ENCODE data around the gene LARGE1. TPM values are rescaled to one million over a fixed set of nuclear protein-coding genes. Genes with fewer than 3 reads are reported as not detected.

The LARGE1 gene
- total RNA-seq, 1 experiment from 2014 or later, result 5.2 TPM

- intact Hi-C loops (cut with micrococcal nuclease), result no loop called here
- no TSS peak for BruUV-seq (replicated peaks)
- no peaks in the 10 kb centered on the region for H3K4me1 Mint-ChIP-seq (ENCODE audit: insufficient read depth, unreplicated experiment)
- CTCF ChIA-PET, result interaction anchor here (0.7 to 8.2 kb wide), 3 partner anchors 63 to 282 kb away, joined by 3 to 109 read pairs (median 3); no protein-coding TSS in a partner anchor
- no peaks in the 10 kb centered on the region for H3K36me3 Mint-ChIP-seq (ENCODE audit: insufficient read depth, unreplicated experiment)
- H3K9me3 Mint-ChIP-seq (ENCODE audit: unreplicated experiment), result no peaks in the 10 kb centered on the region
- POLR2A ChIA-PET, result no interaction called here
- H3K27ac Mint-ChIP-seq (ENCODE audit: low read depth, unreplicated experiment), result no peak overlapping the region
- H3K4me3 Mint-ChIP-seq (ENCODE audit: unreplicated experiment), result no peak overlapping the region
- TF ChIP-seq CTCF (IDR thresholded peaks at IDR 0.05; ENCODE audit: unreplicated experiment), result no peak
- no peak for DNase-seq (ENCODE audit: unreplicated experiment)
- H3K27me3 Mint-ChIP-seq (ENCODE audit: insufficient read depth, unreplicated experiment), result no peaks in the 10 kb centered on the region
Observed at GRCh38 chr22:33582822-33583400, 337.4 kb downstream of the LARGE1 start.

GRCh38 chr22:33580310-33580709 lies 340.0 kb downstream of the LARGE1 start:
- Mint-ChIP-seq H3K27me3 (ENCODE audit: insufficient read depth, unreplicated experiment) (no peaks in the 10 kb centered on the region), H3K9me3 (ENCODE audit: unreplicated experiment) (no peaks in the 10 kb centered on the region), H3K4me3 (ENCODE audit: unreplicated experiment) (no peak overlapping the region), H3K36me3 (ENCODE audit: insufficient read depth, unreplicated experiment) (no peaks in the 10 kb centered on the region), H3K4me1 (ENCODE audit: insufficient read depth, unreplicated experiment) (no peaks in the 10 kb centered on the region), H3K27ac (ENCODE audit: low read depth, unreplicated experiment) (no peak overlapping the region)
- BruUV-seq (replicated peaks), result no TSS peak
- CTCF ChIA-PET, result interaction anchor here (0.6 to 8.2 kb wide), 27 partner anchors 10 to 506 kb away, joined by 3 to 109 read pairs (median 3); no protein-coding TSS in a partner anchor
- no peak for DNase-seq (ENCODE audit: unreplicated experiment)
- POLR2A ChIA-PET, result interaction anchor here (0.6 kb wide), 2 partner anchors 204 to 278 kb away, joined by 3 to 5 read pairs; no protein-coding TSS in a partner anchor
- intact Hi-C loops (cut with micrococcal nuclease), result no loop called here
- no peak for TF ChIP-seq CTCF (IDR thresholded peaks at IDR 0.05; ENCODE audit: unreplicated experiment)

- DNase-seq (ENCODE audit: unreplicated experiment), result peak; percentile 9
- H3K4me1 Mint-ChIP-seq (ENCODE audit: insufficient read depth, unreplicated experiment), result no peaks in the 10 kb centered on the region
- H3K27me3 Mint-ChIP-seq (ENCODE audit: insufficient read depth, unreplicated experiment), result no peaks in the 10 kb centered on the region
- no peak overlapping the region for H3K27ac Mint-ChIP-seq (ENCODE audit: low read depth, unreplicated experiment)
- no peaks in the 10 kb centered on the region for H3K36me3 Mint-ChIP-seq (ENCODE audit: insufficient read depth, unreplicated experiment)
- peak; percentile 83 for TF ChIP-seq CTCF (IDR thresholded peaks at IDR 0.05; ENCODE audit: unreplicated experiment)
- intact Hi-C loops (cut with micrococcal nuclease), result loop anchor here (1.0 to 5.0 kb wide), 4 partner anchors 60 to 369 kb away; partner anchors contain the start of gene LARGE1
- ChIA-PET CTCF (interaction anchor here (0.6 to 8.2 kb wide), 29 partner anchors 8 to 314 kb away, joined by 3 to 109 read pairs (median 3); no protein-coding TSS in a partner anchor), POLR2A (interaction anchor here (0.6 kb wide), 1 partner anchor 277 kb away, joined by 3 read pairs; no protein-coding TSS in a partner anchor)
- no peak overlapping the region for H3K4me3 Mint-ChIP-seq (ENCODE audit: unreplicated experiment)
- no TSS peak for BruUV-seq (replicated peaks)
- H3K9me3 Mint-ChIP-seq (ENCODE audit: unreplicated experiment), result no peaks in the 10 kb centered on the region
Observed at GRCh38 chr22:33579448-33580093, 340.7 kb downstream of the LARGE1 start.

GRCh38 chr22:33578752-33579151 lies 341.5 kb downstream of the LARGE1 start:
- Mint-ChIP-seq H3K36me3 (ENCODE audit: insufficient read depth, unreplicated experiment) (no peaks in the 10 kb centered on the region), H3K27me3 (ENCODE audit: insufficient read depth, unreplicated experiment) (no peaks in the 10 kb centered on the region), H3K4me3 (ENCODE audit: unreplicated experiment) (no peak overlapping the region), H3K4me1 (ENCODE audit: insufficient read depth, unreplicated experiment) (no peaks in the 10 kb centered on the region), H3K27ac (ENCODE audit: low read depth, unreplicated experiment) (no peak overlapping the region), H3K9me3 (ENCODE audit: unreplicated experiment) (no peaks in the 10 kb centered on the region)
- TF ChIP-seq CTCF (IDR thresholded peaks at IDR 0.05; ENCODE audit: unreplicated experiment), result no peak
- no TSS peak for BruUV-seq (replicated peaks)
- ChIA-PET POLR2A (interaction anchor here (0.5 kb wide), 1 partner anchor 13 kb away, joined by 3 read pairs; no protein-coding TSS in a partner anchor), CTCF (interaction anchor here (0.6 to 8.2 kb wide), 17 partner anchors 9 to 1653 kb away, joined by 3 to 109 read pairs (median 4); no protein-coding TSS in a partner anchor)
- DNase-seq (ENCODE audit: unreplicated experiment), result no peak
- intact Hi-C loops (cut with micrococcal nuclease), result loop anchor here (1.0 to 5.0 kb wide), 4 partner anchors 59 to 368 kb away; partner anchors contain the start of gene LARGE1

Measured in MCF 10A (cell line).